GM13977 (cell line): ENCODE measurements around the gene RNF150.

Experiments
- DNase-seq: peaks from one replicate; pipeline ENCODE4 v3.0.0; 2012; ENCODE audit warnings: low spot score
- in situ Hi-C: fragments of 300-500 bp; cut with MboI; formaldehyde crosslinking; loops from one replicate; pipeline ENCODE4 v1.12.0; 2022; ENCODE audit warnings: low sequenced_read_pairs, low pct_unique_long_range_greater_than_20kb, mixed read lengths, inconsistent platforms; ENCODE audit not compliant: unreplicated experiment
- TF ChIP-seq, protein P1 (sequence below): IDR thresholded peaks from 2 replicates; pipeline ENCODE4 v1.5.1; 2012; ENCODE audit warnings: mild to moderate bottlenecking, control low read depth; ENCODE audit not compliant: insufficient read depth; ENCODE audit errors: extremely low read depth, missing control alignments

The RNF150 gene

DNA sequence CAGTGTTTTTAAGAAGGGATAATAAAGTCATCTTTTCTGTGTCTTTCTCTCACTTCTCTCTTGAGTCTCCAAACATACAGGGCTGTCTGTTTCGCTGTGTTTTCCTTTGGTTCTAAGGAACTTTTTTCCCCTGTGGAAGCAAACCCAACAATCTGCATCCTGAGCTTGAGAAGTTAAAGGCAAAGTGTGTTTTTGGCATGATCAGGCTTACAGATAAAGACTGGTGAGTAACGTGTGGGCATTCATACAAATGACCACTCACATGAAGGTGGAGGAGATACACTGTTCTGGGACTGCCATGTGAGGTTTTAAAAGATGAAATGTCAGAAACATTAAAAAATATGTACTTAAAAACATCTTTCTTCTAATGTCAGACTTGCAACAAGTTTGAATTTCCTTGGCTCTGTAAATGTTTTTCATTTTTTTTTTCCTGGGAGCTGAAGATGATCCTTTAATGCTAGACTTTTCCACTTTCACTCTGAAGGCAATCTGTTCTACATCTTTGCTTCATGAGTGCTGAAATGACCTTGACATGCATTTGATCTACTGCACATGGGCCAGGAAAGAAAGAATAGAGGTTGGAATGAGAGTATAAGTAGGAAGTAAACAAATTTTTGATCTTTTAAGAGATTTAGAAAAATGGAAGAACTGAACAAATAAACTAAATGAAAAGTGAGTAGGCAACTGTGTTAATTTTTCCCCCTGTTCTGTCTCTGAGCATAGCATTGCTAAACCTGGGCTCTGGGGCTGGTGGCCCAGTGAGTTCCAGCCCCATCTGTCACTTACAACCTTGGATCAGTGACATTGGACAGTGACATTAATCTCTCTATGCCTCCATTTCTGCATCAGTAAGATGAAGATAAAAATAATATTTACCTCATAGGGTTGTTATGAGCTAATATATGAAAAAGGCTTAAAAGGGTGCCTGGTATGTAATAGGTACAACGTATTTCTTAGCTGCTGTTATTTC, 226.0 kb downstream of the RNF150 start:
- in situ Hi-C loops = no loop called here
- TF ChIP-seq, protein P1, sequence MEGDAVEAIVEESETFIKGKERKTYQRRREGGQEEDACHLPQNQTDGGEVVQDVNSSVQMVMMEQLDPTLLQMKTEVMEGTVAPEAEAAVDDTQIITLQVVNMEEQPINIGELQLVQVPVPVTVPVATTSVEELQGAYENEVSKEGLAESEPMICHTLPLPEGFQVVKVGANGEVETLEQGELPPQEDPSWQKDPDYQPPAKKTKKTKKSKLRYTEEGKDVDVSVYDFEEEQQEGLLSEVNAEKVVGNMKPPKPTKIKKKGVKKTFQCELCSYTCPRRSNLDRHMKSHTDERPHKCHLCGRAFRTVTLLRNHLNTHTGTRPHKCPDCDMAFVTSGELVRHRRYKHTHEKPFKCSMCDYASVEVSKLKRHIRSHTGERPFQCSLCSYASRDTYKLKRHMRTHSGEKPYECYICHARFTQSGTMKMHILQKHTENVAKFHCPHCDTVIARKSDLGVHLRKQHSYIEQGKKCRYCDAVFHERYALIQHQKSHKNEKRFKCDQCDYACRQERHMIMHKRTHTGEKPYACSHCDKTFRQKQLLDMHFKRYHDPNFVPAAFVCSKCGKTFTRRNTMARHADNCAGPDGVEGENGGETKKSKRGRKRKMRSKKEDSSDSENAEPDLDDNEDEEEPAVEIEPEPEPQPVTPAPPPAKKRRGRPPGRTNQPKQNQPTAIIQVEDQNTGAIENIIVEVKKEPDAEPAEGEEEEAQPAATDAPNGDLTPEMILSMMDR = no peak
- no peak for DNase-seq

DNA sequence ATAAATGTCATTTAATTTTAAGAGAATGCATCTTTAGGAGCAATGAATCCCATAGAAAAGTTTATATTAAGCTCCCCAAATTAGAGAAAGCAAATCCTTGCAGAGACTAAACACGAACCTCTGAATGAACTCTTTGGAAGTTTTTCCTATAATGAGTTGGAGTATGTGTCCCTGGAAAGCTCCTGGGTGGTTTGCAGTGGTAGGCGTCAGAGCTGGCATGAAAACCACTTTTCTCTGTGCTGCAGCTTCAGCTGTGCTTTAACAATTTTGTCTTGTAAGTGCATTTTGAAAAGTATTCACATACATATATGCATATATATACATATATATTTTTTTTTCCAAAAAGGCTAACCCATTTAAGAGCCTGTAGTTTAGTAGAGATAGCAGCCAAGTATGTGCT, 228.4 kb downstream of the RNF150 start:
- in situ Hi-C loops = no loop called here
- TF ChIP-seq, protein P1 = no peak
- no peak for DNase-seq

DNA sequence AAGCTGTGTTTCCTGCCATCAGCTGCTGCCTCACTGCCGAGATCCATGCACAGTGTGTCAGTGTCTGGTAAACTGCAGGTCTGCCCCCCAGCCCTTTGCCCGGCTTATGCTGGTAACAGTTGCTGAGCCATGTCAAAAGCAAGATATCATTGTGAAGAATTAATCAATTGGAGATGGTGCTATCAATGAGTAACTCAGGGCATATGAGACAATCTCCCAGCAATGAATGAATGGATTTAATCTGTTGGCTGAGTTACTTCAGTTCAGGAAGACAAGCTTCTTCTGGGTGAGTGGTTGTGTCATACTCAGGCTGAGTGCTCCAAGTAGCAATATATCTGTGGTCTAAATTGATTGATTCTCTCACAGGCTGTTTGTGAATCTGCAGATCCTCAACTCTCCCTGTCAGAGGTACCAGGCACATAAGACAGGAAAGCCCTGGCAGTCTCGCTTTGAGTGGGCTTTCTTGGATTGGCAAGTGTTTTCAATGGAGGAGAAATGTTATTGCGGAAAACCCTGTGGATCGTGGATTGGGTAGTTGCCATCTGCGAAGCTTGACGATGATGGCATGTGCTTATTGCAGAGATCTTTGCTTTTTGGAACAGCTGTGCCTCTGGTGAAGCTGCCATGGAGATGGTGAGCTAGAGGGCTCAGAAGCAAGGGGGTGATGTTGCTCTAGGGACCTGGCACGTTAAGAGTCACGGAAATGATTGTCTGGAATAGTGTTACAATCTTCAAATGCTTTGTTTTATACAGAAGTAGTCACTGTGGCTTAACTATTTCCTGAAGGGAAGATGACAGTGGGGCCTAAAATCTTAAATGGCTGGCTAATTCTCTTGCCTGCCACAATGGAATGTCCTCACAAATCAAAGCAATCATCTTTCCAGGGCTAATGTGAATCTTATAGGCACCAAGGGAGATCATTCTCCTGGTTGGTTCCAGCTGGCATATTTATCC, 229.5 kb downstream of the RNF150 start:
- DNase-seq = no peak
- TF ChIP-seq, protein P1 = no peak
- in situ Hi-C loops = no loop called here

DNA sequence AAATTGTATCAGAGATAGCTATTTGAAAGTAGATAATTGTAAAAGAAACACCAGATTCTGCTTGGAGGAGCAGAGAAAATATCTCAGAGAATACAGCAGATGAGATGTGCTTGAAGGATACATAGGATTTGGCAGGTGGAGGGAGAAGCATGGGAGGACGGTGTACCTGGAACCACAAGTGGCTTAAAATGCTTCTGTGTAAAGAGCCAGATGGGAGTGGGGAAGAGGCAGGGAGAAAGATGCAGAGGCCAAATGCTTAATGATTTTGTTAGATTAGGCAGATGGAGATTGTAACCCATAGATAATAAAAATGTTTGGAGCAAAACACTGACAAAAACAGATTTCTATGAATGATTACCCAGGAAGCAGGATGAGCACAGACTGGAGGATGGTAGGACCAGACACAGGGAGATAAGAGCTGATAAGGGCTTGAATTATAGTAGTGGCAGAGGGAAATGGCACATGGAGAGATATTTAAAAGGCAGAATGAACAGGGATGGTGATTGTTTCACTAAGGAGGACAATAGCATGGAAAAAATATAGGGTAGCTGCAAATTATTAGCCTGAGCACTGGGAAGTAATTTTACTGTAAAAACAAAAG, 231.4 kb downstream of the RNF150 start:
- in situ Hi-C loops = no loop called here
- DNase-seq = no peak

DNA sequence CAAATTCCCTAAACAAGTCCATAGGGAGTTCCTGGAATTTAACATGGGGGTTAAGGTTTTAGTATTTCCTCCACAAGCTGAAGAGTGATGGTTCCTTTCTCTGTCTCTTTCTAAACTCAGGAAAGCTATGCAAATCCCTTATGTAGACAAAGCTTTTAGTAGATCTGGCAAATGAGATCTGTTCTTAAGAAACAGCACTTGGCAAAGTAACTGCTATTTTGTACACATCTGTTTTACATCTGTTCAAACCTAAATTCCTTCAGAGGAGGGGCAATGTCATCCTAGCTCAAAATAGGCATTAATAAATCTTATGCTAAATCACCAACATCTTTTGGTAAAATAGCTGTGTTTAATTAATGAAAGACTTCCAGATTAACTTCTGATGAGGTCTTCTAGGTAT, 239.3 kb downstream of the RNF150 start:
- in situ Hi-C loops = no loop called here
- DNase-seq = no peak
- TF ChIP-seq, protein P1 = no peak

More for the DNA sequence above, 231.4 kb downstream of the RNF150 start:
- TF ChIP-seq, protein P1 = no peak

DNA sequence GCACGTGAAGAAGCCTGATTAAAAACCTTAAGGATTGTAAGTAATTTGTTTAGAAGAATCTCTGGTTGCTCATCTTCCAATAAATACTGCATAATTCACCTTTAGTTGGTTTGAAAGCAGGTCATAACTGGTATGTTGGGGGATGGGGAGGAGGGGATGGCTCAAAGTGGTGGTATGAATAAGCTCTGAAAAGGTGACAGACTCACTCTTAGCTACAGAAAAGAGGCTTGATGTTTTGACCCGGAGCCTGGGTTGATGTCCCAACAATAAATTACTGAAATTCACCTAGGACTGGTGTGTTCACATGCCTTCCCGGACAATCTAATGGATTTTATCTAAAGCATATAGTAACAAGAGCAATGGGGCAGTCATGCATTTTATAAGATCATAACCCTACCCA, 245.2 kb downstream of the RNF150 start:
- TF ChIP-seq, protein P1 = no peak
- DNase-seq = no peak
- in situ Hi-C loops = no loop called here
